Measurements from ENCODE around the gene LINS1. TPM values are rescaled to one million over a fixed set of nuclear protein-coding genes. Genes with fewer than 3 reads are reported as not detected.

The LINS1 gene
- polyA plus RNA-seq, 1 donor (not counting 4 experiments of a cell fraction or from before 2014, with no cell fraction given): 19.4 TPM

- no peak for FAIRE-seq
- H3K4me3 ChIP-seq (ENCODE audit: control insufficient read depth in 2 of 3, extremely low read depth in 1 of 3, insufficient read depth in 2 of 3, low read depth in 1 of 3, low read length in 3 of 3): no peak overlapping the region
- no peak for TF ChIP-seq EZH2 (IDR thresholded peaks at IDR 0.05; ENCODE audit: low read length)
- TF ChIP-seq, protein P1, sequence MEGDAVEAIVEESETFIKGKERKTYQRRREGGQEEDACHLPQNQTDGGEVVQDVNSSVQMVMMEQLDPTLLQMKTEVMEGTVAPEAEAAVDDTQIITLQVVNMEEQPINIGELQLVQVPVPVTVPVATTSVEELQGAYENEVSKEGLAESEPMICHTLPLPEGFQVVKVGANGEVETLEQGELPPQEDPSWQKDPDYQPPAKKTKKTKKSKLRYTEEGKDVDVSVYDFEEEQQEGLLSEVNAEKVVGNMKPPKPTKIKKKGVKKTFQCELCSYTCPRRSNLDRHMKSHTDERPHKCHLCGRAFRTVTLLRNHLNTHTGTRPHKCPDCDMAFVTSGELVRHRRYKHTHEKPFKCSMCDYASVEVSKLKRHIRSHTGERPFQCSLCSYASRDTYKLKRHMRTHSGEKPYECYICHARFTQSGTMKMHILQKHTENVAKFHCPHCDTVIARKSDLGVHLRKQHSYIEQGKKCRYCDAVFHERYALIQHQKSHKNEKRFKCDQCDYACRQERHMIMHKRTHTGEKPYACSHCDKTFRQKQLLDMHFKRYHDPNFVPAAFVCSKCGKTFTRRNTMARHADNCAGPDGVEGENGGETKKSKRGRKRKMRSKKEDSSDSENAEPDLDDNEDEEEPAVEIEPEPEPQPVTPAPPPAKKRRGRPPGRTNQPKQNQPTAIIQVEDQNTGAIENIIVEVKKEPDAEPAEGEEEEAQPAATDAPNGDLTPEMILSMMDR (optimal IDR thresholded peaks at IDR 0.05 in 1 of 3, IDR thresholded peaks at IDR 0.05 in 1 of 3, conservative IDR thresholded peaks at IDR 0.05 in 1 of 3; ENCODE audit: extremely low read depth in 1 of 3, insufficient read depth in 2 of 3, low read length in 3 of 3): no peak
- DNase-seq (ENCODE audit: low read depth, low spot score): no peak
- no peaks in the 10 kb centered on the region for H3K9me3 ChIP-seq (ENCODE audit: control insufficient read depth, low read depth, low read length)
- no peaks in the 10 kb centered on the region for H3K9me1 ChIP-seq (ENCODE audit: control insufficient read depth, extremely low read depth, insufficient read depth, low read length)
- peaks cover 4 to 14% of the 10 kb centered on the region in 2 experiments for H3K36me3 ChIP-seq (ENCODE audit: control insufficient read depth in 2 of 2, extremely low read depth in 1 of 2, insufficient read depth in 2 of 2, low read length in 2 of 2)
- H3K27ac ChIP-seq (ENCODE audit: control insufficient read depth, insufficient read depth, low read length): no peak overlapping the region
- dilution Hi-C loops (cut with MboI; ENCODE audit: extremely low pct_ligation_motif_present, low sequenced_read_pairs): no loop called here
- H3K27me3 ChIP-seq (ENCODE audit: control insufficient read depth, extremely low read depth, insufficient read depth, low read length): no peaks in the 10 kb centered on the region
- H3K4me2 ChIP-seq (ENCODE audit: control insufficient read depth, extremely low read depth, insufficient read depth, low read depth, low read length): no peak overlapping the region
- H3K79me2 ChIP-seq (ENCODE audit: control insufficient read depth, insufficient read depth, low read length): peaks cover 11% of the 10 kb centered on the region
- H3K4me1 ChIP-seq (ENCODE audit: control insufficient read depth, extremely low read depth, insufficient read depth, low read length): no peaks in the 10 kb centered on the region
- H2AFZ ChIP-seq (ENCODE audit: control insufficient read depth, low read length): no peak overlapping the region
- no peak overlapping the region for H3K9ac ChIP-seq (ENCODE audit: control insufficient read depth, extremely low read depth, insufficient read depth, low read length)
- H4K20me1 ChIP-seq (ENCODE audit: control insufficient read depth, extremely low read depth, insufficient read depth, low read length): no peaks in the 10 kb centered on the region
These were observed 11.2 kb upstream of the LINS1 start for GRCh38 chr15:100613208-100613607.

GRCh38 chr15:100612539-100612938 is 10.6 kb upstream of the LINS1 start:
- Histone ChIP-seq H3K4me1 (ENCODE audit: control insufficient read depth, extremely low read depth, insufficient read depth, low read length) (no peaks in the 10 kb centered on the region), H2AFZ (ENCODE audit: control insufficient read depth, low read length) (no peak overlapping the region), H3K9ac (ENCODE audit: control insufficient read depth, extremely low read depth, insufficient read depth, low read length) (no peak overlapping the region), H3K9me3 (ENCODE audit: control insufficient read depth, low read depth, low read length) (no peaks in the 10 kb centered on the region), H3K4me3 (ENCODE audit: control insufficient read depth in 2 of 3, extremely low read depth in 1 of 3, insufficient read depth in 2 of 3, low read depth in 1 of 3, low read length in 3 of 3) (no peak overlapping the region), H3K79me2 (ENCODE audit: control insufficient read depth, insufficient read depth, low read length) (peaks cover 15% of the 10 kb centered on the region), H3K27me3 (ENCODE audit: control insufficient read depth, extremely low read depth, insufficient read depth, low read length) (no peaks in the 10 kb centered on the region), H3K36me3 (ENCODE audit: control insufficient read depth in 2 of 2, extremely low read depth in 1 of 2, insufficient read depth in 2 of 2, low read length in 2 of 2) (peaks cover 4 to 15% of the 10 kb centered on the region in 2 experiments), H3K27ac (ENCODE audit: control insufficient read depth, insufficient read depth, low read length) (no peak overlapping the region), H3K4me2 (ENCODE audit: control insufficient read depth, extremely low read depth, insufficient read depth, low read depth, low read length) (no peak overlapping the region), H4K20me1 (ENCODE audit: control insufficient read depth, extremely low read depth, insufficient read depth, low read length) (no peaks in the 10 kb centered on the region), H3K9me1 (ENCODE audit: control insufficient read depth, extremely low read depth, insufficient read depth, low read length) (no peaks in the 10 kb centered on the region)
- DNase-seq (ENCODE audit: low read depth, low spot score): no peak
- FAIRE-seq: no peak
- no peak for TF ChIP-seq EZH2 (IDR thresholded peaks at IDR 0.05; ENCODE audit: low read length)
- TF ChIP-seq, protein P1 (optimal IDR thresholded peaks at IDR 0.05 in 1 of 3, IDR thresholded peaks at IDR 0.05 in 1 of 3, conservative IDR thresholded peaks at IDR 0.05 in 1 of 3; ENCODE audit: extremely low read depth in 1 of 3, insufficient read depth in 2 of 3, low read length in 3 of 3): no peak
- dilution Hi-C loops (cut with MboI; ENCODE audit: extremely low pct_ligation_motif_present, low sequenced_read_pairs): no loop called here

All from keratinocyte (primary cell).